Ovary (tissue), 9 donors: ENCODE measurements around the gene CYB5A. TPM values are rescaled to one million over a fixed set of nuclear protein-coding genes. Genes with fewer than 3 reads are reported as not detected.
A peak's percentile ranks its signal among the peaks of the same experiment; 100 is the strongest.

Experiments
- DNase-seq, 5 donors: peaks; one replicate each; pipeline ENCODE4 v3.0.0-alpha.2; 2019 to 2020
- H3K27ac ChIP-seq, 2 donors: fragments of 200-600 bp; one replicate each; pipeline versions ENCODE4 v1.5.1 to v1.8.0; 2019 to 2022
- H3K27me3 ChIP-seq: fragments of 200-600 bp; one replicate; pipeline ENCODE4 v1.8.0; 2022
- H3K36me3 ChIP-seq: fragments of 200-600 bp; sonication (generic); one replicate; pipeline ENCODE4 v1.5.1; 2019
- H3K4me1 ChIP-seq: one replicate; pipeline ENCODE4 v1.8.1; 2013; ENCODE audit warnings: mild to moderate bottlenecking, moderate library complexity; ENCODE audit not compliant: insufficient read depth
- H3K4me3 ChIP-seq: fragments of 200-600 bp; sonication (generic); one replicate; pipeline ENCODE4 v1.5.1; 2017
- H3K9me3 ChIP-seq, 2 donors: fragments of 200-600 bp in 1 of 2; sonication (generic) in 1 of 2; one replicate each; pipeline versions ENCODE4 v1.5.1 to v1.8.1; 2013 to 2019; ENCODE audit warnings: mild to moderate bottlenecking in 1 of 2, moderate library complexity in 1 of 2
- EP300 ChIP-seq: sonication (generic); formaldehyde crosslinking; IDR thresholded peaks from one replicate; pipeline ENCODE4 v1.6.1; 2017; ENCODE audit warnings: antibody characterized with exemption
- POLR2A ChIP-seq: fragments of 450-650 bp; IDR thresholded peaks from one replicate; pipeline ENCODE4 v1.6.1; 2017; ENCODE audit warnings: antibody characterized with exemption, mild to moderate bottlenecking, moderate library complexity
- WGBS, 3 donors: extraction: QIAGEN DNeasy Blood & Tissue Kit in 1 of 3; methylation state at CpG; one replicate each; pipeline versions ENCODE4 v1.1.5 to v1.1.7; 2013 to 2017; 5-methylcytosine and 5-hydroxymethylcytosine counted together
- intact Hi-C, 4 donors: fragments of 100-400 bp; cut with DNase I; formaldehyde crosslinking; loops; one replicate each; pipeline versions ENCODE4 v1.11.0 to v1.15.1; 2022 to 2023
- polyA plus RNA-seq, 2 donors: library from polyadenylated mRNA; stranded (reverse); fragments of 200-250 nt in 1 of 2; fragments of 350-450 nt in 1 of 2; fragmentation: Illumina TruSeq in 1 of 2; extraction: RNeasy Lipid Tissue Mini Kit (QIAGEN cat#74804) in 1 of 2; gene quantifications; one replicate each; pipeline ENCODE4 v1.2.3, GENCODE V29; 2013 to 2014
- total RNA-seq, 7 donors: library from RNA; depleted of rRNA in 2 of 7; stranded (reverse); fragments of >200 nt in 2 of 7; fragmentation: NEBNext Ultra II Directional in 3 of 7; extraction: Animal tissue kit (Norgen Biotek cat#: 25700) in 3 of 7; gene quantifications; one replicate each; pipeline versions ENCODE4 v1.1.0 to v1.2.4, GENCODE V29; 2016 to 2023
- TF ChIP-seq, protein P1 (sequence below), 3 donors: fragments of 450-650 bp in 2 of 3; fragments of 200-600 bp in 1 of 3; IDR thresholded peaks; one replicate each; pipeline versions ENCODE4 v1.5.1 to v1.8.0; 2016 to 2022; ENCODE audit warnings: antibody characterized with exemption in 3 of 3, mild to moderate bottlenecking in 1 of 3
- donor health status: DM: no; HTN: no; CAD: no; lungs with moderate emphysema.
- donor health status: DM: no; HTN: no; CAD: no.
- donor health status: Bipolar disorder and iron deficiency.
- donor health status: DM: yes; HTN: yes; CAD: no.
- donor health status: DM: no; HTN: no; CAD: no.
- donor health status: DM: yes; HTN: yes; CAD: no.

The CYB5A gene
- total and polyA plus RNA-seq, 9 donors = 158 to 454 (median 293) TPM

DNA sequence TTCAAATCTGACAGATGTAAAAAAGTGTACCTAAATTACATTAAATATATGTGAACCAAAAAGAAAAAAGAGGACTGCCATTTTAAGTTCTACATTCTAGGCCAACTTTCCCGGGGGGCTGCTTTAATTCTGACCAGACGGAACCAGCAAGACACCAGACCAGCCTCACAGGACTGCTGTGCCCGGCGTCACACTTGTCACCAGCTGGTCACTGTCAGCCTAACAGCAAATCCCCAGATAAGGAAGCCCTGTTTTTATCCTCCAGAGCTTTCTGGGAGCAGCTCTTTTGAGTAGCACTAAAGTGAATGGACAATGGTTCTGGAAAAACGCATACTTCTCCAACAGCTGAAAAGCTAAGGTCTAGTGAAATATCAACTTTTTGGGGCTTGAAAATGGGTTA, 35.6 kb downstream of the CYB5A start:
- Histone ChIP-seq H3K36me3 (no peaks in the 10 kb centered on the region), H3K4me3 (no peak overlapping the region), H3K27me3 (no peaks in the 10 kb centered on the region), H3K9me3 (no peaks in the 10 kb centered on the region), H3K4me1 (peaks cover 10% of the 10 kb centered on the region), H3K27ac (peak overlapping the region in 1 of 2 donors; percentile 58)
- DNase-seq = no peak
- intact Hi-C loops = no loop called here
- TF ChIP-seq, protein P1, sequence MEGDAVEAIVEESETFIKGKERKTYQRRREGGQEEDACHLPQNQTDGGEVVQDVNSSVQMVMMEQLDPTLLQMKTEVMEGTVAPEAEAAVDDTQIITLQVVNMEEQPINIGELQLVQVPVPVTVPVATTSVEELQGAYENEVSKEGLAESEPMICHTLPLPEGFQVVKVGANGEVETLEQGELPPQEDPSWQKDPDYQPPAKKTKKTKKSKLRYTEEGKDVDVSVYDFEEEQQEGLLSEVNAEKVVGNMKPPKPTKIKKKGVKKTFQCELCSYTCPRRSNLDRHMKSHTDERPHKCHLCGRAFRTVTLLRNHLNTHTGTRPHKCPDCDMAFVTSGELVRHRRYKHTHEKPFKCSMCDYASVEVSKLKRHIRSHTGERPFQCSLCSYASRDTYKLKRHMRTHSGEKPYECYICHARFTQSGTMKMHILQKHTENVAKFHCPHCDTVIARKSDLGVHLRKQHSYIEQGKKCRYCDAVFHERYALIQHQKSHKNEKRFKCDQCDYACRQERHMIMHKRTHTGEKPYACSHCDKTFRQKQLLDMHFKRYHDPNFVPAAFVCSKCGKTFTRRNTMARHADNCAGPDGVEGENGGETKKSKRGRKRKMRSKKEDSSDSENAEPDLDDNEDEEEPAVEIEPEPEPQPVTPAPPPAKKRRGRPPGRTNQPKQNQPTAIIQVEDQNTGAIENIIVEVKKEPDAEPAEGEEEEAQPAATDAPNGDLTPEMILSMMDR (IDR thresholded peaks at IDR 0.05) = no peak
- TF ChIP-seq EP300 (no peak), POLR2A (no peak)
- 36 to 54% (median 39%) methylated on average over 5 of the region's 5 CpGs for WGBS, 3 donors

DNA sequence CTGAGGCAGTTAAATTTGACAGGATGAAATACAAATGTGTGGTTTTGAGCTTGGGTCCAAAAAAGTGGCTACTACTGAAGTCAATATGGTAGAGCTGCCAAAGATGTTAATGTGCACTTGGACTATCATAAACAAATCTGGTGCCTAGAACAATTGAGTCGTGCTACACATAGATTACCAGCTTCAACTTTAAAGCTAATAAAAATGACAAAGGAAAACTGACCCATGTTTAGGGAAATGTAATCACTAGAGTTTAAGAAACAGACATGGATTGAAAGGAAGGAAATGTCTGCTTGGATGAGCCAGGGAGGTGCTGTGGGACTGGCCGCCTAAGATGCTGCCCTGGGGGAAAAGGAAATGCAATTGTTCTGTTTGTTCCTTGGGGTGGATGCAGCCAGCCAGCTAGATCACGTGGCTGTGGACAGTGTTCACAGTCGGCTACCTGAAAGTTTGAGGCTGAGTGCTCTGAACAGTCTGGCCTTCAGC, 36.6 kb downstream of the CYB5A start:
- Histone ChIP-seq H3K27me3 (no peaks in the 10 kb centered on the region), H3K4me1 (peaks cover 12% of the 10 kb centered on the region), H3K9me3 (no peaks in the 10 kb centered on the region), H3K27ac (peak overlapping the region in 1 of 2 donors; percentile 58), H3K4me3 (no peak overlapping the region), H3K36me3 (no peaks in the 10 kb centered on the region)
- intact Hi-C loops = no loop called here
- peak in 1 of 5 donors; percentile 38 for DNase-seq
- WGBS, 3 donors = 24 to 40% (median 32%) methylated on average over 4 of the region's 4 CpGs
- TF ChIP-seq POLR2A (no peak), EP300 (no peak)
- TF ChIP-seq, protein P1 (IDR thresholded peaks at IDR 0.05) = no peak

DNA sequence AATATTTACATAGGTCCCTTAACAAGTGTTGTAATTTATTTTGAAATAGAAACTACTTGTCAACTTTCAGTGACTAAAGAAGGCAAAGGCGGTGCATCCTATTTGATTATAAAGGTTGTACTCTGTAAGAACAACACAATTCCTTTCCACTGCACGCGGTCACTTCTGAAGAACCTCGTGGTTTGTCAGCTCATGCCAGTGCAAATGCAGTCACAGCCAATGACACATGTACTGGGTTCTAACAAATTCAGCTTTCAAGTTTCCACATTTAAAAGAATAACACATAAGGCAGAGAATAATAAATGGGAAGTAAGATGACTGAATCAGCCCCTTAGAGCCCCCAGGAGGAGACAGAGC, 39.7 kb downstream of the CYB5A start:
- peaks cover 28% of the 10 kb centered on the region for H3K4me1 ChIP-seq
- no peak overlapping the region for H3K4me3 ChIP-seq
- no peaks in the 10 kb centered on the region for H3K27me3 ChIP-seq
- H3K36me3 ChIP-seq = no peaks in the 10 kb centered on the region
- peak in 2 of 5 donors; percentile 48 to 52 for DNase-seq
- H3K9me3 ChIP-seq = no peaks in the 10 kb centered on the region
- 22 to 43% (median 42%) methylated on average over 4 of the region's 4 CpGs for WGBS, 3 donors
- H3K27ac ChIP-seq = peak overlapping the region in 1 of 2 donors; percentile 75
- intact Hi-C loops = no loop called here
- TF ChIP-seq EP300 (no peak), POLR2A (no peak)
- TF ChIP-seq, protein P1 (IDR thresholded peaks at IDR 0.05) = no peak

DNA sequence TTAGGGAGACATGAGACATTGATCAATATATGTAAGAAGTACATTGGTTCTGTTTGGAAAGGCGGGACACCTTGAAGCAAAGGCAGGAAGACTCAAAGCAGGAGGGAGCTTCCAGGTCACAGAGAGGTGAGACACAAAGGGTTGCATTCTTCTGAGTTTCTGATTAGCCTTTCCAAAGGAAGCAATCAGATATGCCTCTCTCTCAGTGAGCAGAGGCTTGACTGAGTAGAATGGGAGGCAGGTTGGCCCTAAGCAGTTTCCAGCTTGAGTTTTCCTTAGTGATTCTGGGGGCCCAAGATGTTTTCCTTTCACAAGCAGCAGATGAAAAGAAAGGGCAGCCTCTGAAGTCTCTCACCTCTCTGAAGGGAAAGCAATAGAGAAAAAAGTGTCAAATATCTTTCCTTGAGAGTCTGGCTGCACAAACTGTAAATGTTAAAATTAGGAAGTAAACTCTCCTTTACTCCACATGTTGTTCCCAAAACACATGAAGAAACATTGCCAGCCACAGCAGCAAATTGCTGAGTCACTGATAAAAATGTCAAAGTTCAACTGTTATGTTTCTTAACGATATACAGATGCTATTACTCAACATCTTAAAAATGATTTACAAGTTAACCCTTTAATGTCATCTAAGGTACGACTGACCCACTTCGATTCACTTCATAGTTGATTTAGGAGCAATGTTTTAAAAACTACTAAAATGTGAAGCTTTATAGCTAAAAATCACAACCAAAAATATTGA, 40.3 kb downstream of the CYB5A start:
- Histone ChIP-seq H3K27ac (peak overlapping the region in 1 of 2 donors; percentile 75), H3K36me3 (no peaks in the 10 kb centered on the region), H3K9me3 (no peaks in the 10 kb centered on the region), H3K4me1 (peaks cover 28% of the 10 kb centered on the region), H3K4me3 (no peak overlapping the region), H3K27me3 (no peaks in the 10 kb centered on the region)
- WGBS, 3 donors = 21 to 27% (median 22%) methylated on average over 4 of the region's 4 CpGs
- DNase-seq = peak in 2 of 5 donors; percentile 46 to 70
- intact Hi-C loops = no loop called here
- TF ChIP-seq POLR2A (no peak), EP300 (peak; percentile 69)
- TF ChIP-seq, protein P1 (IDR thresholded peaks at IDR 0.05) = no peak
